ENCODE data around the gene TMEM253. TPM values are rescaled to one million over a fixed set of nuclear protein-coding genes. Genes with fewer than 3 reads are reported as not detected.

TMEM253 gene
- total and polyA plus RNA-seq, 10 donors = 0.11 to 1.5 (median 0.29) TPM; not detected in 5

DNA sequence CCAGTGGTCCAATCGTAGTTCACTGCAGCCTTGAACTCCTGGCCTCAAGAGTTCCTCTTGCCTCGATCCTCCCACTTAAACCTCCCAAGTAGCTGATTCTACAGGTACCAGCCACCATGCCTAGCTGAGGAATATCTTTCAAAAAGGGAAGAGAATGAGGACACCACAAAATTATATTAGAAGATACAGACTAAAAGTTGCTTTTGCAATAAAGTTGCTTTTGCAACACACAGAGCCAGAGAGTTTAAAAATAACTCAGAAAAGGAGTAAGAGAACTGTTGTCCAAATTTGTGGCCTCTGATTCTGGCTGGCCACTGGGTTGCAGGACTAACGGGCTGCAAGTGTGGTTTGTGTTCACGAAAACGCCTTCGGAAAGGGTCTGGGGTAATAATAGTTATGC, 19.8 kb downstream of the TMEM253 start:
- DNase-seq = no peak
- Histone ChIP-seq H3K9me3 (peaks cover 0 to 14% (median 0%) of the 10 kb centered on the region in 8 donors), H3K27ac (no peak overlapping the region), H3K27me3 (replicated peaks in 1 of 7) (peaks cover 0 to 7% (median 0%) of the 10 kb centered on the region in 7 donors), H3K4me1 (no peaks in the 10 kb centered on the region), H3K36me3 (no peaks in the 10 kb centered on the region), H3K4me3 (no peak overlapping the region)
- 43 to 76% (median 66%) methylated on average over 6 of the region's 6 CpGs for WGBS, 5 donors
- TF ChIP-seq POLR2AphosphoS5 (IDR thresholded peaks at IDR 0.05) (no peak), POLR2A (IDR thresholded peaks at IDR 0.05) (no peak)
- TF ChIP-seq, protein P1, sequence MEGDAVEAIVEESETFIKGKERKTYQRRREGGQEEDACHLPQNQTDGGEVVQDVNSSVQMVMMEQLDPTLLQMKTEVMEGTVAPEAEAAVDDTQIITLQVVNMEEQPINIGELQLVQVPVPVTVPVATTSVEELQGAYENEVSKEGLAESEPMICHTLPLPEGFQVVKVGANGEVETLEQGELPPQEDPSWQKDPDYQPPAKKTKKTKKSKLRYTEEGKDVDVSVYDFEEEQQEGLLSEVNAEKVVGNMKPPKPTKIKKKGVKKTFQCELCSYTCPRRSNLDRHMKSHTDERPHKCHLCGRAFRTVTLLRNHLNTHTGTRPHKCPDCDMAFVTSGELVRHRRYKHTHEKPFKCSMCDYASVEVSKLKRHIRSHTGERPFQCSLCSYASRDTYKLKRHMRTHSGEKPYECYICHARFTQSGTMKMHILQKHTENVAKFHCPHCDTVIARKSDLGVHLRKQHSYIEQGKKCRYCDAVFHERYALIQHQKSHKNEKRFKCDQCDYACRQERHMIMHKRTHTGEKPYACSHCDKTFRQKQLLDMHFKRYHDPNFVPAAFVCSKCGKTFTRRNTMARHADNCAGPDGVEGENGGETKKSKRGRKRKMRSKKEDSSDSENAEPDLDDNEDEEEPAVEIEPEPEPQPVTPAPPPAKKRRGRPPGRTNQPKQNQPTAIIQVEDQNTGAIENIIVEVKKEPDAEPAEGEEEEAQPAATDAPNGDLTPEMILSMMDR (IDR thresholded peaks at IDR 0.05 in 8 of 11, conservative IDR thresholded peaks at IDR 0.05 in 3 of 11) = no peak
- intact Hi-C loops (cut with DNase I; ENCODE audit: low total_unique reads) = no loop called here

DNA sequence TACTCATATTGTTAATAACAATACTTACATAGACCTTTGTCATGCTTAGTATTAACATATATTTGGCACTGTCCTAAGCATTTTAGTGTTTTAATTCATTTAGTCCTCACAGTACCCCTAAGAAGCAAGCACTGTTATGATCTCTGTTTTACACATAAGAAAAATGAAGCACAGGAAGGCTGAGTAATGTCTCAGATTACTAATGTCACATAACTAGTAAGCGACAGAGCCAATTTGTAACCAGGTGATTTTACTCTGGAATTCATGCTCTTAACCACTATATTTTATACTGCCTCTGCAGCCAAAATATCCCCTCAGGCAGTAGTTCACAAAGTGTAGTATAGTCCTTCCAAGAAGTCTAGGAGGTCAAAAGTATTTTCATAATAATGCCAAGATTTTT, 20.3 kb downstream of the TMEM253 start:
- DNase-seq = no peak
- 69 to 89% (median 79%) methylated on average over 1 of the region's 1 CpG for WGBS, 5 donors
- no peaks in the 10 kb centered on the region for H3K4me1 ChIP-seq
- intact Hi-C loops (cut with DNase I; ENCODE audit: low total_unique reads) = no loop called here
- peaks cover 0 to 7% (median 0%) of the 10 kb centered on the region in 7 donors for H3K27me3 ChIP-seq (replicated peaks in 1 of 7)
- H3K4me3 ChIP-seq = no peak overlapping the region
- peaks cover 0 to 18% (median 0%) of the 10 kb centered on the region in 8 donors for H3K9me3 ChIP-seq
- no peaks in the 10 kb centered on the region for H3K36me3 ChIP-seq
- TF ChIP-seq, protein P1 (IDR thresholded peaks at IDR 0.05 in 8 of 11, conservative IDR thresholded peaks at IDR 0.05 in 3 of 11) = no peak
- TF ChIP-seq POLR2A (IDR thresholded peaks at IDR 0.05) (no peak), POLR2AphosphoS5 (IDR thresholded peaks at IDR 0.05) (no peak)
- no peak overlapping the region for H3K27ac ChIP-seq

DNA sequence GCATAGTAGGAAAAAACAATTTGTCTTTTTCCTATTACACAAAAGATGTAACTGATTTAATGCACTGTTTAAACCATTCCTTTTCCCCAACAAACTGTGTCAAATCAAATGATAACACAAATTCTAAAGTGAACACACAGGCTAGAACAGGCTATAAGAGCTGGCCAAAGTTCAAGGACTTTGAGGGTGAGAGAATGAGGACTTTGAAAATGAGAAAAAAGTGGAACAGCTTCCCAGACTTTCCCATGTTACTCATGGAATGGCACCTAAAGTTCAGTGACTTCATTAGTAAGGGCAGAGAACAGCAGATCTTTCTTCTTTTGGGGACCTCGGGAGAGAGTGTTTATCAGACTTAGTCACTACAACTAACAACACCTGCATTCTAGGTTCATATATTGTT, 22.6 kb downstream of the TMEM253 start:
- DNase-seq = no peak
- H3K4me1 ChIP-seq = no peaks in the 10 kb centered on the region
- H3K9me3 ChIP-seq = peaks cover 0 to 18% (median 0%) of the 10 kb centered on the region in 8 donors
- intact Hi-C loops (cut with DNase I; ENCODE audit: low total_unique reads) = no loop called here
- no peak overlapping the region for H3K4me3 ChIP-seq
- no peak for TF ChIP-seq POLR2AphosphoS5 (IDR thresholded peaks at IDR 0.05)
- TF ChIP-seq, protein P1 (IDR thresholded peaks at IDR 0.05 in 8 of 11, conservative IDR thresholded peaks at IDR 0.05 in 3 of 11) = no peak
- TF ChIP-seq POLR2A (IDR thresholded peaks at IDR 0.05) = no peak
- whole genome bisulfite sequencing, 5 donors = 86 to 96% (median 92%) methylated on average over 1 of the region's 1 CpG
- peaks cover 0 to 13% (median 0%) of the 10 kb centered on the region in 7 donors for H3K27me3 ChIP-seq (replicated peaks in 1 of 7)
- H3K27ac ChIP-seq = no peak overlapping the region
- no peaks in the 10 kb centered on the region for H3K36me3 ChIP-seq

DNA sequence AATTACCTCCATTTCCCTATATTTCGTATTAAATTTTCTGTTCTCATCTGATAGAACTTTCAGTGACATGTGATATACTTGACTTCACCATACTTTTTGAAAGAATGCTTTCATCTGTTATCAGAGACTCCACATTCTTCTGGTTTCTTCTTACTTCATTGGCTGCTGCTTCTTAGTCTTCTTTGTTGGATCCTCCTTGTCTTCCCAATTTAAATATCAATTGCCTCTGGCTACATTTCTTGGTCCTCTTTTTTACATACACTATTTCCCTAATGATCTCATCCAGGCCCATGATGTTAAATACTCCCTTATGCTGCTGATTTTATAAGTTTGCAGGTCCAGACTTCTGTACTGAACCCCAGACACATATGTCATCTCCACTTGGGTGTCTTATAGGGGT, 33.0 kb downstream of the TMEM253 start:
- TF ChIP-seq, protein P1 (IDR thresholded peaks at IDR 0.05 in 8 of 11, conservative IDR thresholded peaks at IDR 0.05 in 3 of 11) = no peak
- TF ChIP-seq POLR2A (IDR thresholded peaks at IDR 0.05) (no peak), POLR2AphosphoS5 (IDR thresholded peaks at IDR 0.05) (no peak)
- Histone ChIP-seq H3K27me3 (replicated peaks in 1 of 7) (no peaks in the 10 kb centered on the region), H3K4me1 (no peaks in the 10 kb centered on the region), H3K4me3 (no peak overlapping the region), H3K27ac (no peak overlapping the region), H3K36me3 (no peaks in the 10 kb centered on the region), H3K9me3 (peaks cover 0 to 3% (median 0%) of the 10 kb centered on the region in 8 donors)
- intact Hi-C loops (cut with DNase I; ENCODE audit: low total_unique reads) = no loop called here
- whole genome bisulfite sequencing, 5 donors = 51 to 78% (median 59%) methylated on average over 1 of the region's 1 CpG
- no peak for DNase-seq

All from spleen (tissue), 11 donors.